ENCODE data around the gene SELENOO. TPM values are rescaled to one million over a fixed set of nuclear protein-coding genes. Genes with fewer than 3 reads are reported as not detected.

Gene SELENOO
- total and polyA plus RNA-seq, 5 donors = 14.6 to 17.1 (median 15.6) TPM

DNA sequence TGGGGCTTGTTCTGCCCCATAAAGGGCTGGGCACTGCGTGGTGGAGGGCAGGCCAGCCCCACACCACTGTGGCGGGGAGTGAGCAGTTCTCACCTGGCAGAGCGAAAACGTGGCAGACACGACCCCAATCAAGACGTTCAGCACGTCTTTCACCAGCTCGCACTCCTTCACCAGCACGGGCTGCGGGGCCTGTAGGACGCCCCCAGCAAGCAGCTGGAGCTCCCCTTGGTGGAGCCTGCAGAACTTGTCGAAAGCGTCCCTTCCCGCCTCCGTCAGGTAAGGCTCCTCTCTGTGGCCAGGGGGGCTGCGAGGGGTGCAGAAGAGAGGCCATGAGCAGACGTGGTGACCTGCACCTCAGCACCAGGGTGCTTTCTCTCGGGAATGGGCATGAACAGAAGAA lies 32.4 kb downstream of the SELENOO start:
- intact Hi-C loops (cut with DNase I) = loop anchor here in 1 of 4 donors (10.0 kb wide), 1 partner anchor 272 kb away; the partner anchor contains the start of genes LMF2 and NCAPH2
- H3K4me3 ChIP-seq (ENCODE audit: low read length) = no peak overlapping the region
- 89% methylated on average over 18 of the region's 18 CpGs for WGBS

GRCh38 chr22:50236731-50237409 lies 36.1 kb downstream of the SELENOO start:
- ATAC-seq (no peak), DNase-seq (peak in 1 of 3 donors; percentile 18)
- H3K9me3 ChIP-seq (ENCODE audit: control insufficient read depth, low read length) = no peaks in the 10 kb centered on the region
- intact Hi-C loops (cut with DNase I) = loop anchor here in 1 of 4 donors (10.0 kb wide), 1 partner anchor 268 kb away; the partner anchor contains the start of genes LMF2 and NCAPH2
- no peaks in the 10 kb centered on the region for H3K4me1 ChIP-seq (ENCODE audit: control insufficient read depth, insufficient read depth, low read length)
- H3K27ac ChIP-seq (ENCODE audit: low read length) = no peak overlapping the region
- 67% methylated on average over 11 of the region's 11 CpGs for WGBS
- H3K4me3 ChIP-seq (ENCODE audit: low read length) = no peak overlapping the region
- H3K27me3 ChIP-seq (ENCODE audit: control insufficient read depth, insufficient read depth) = no peaks in the 10 kb centered on the region

More for the DNA sequence above, 32.4 kb downstream of the SELENOO start:
- no peak for ATAC-seq
- DNase-seq = peak in 1 of 3 donors; percentile 22
- Histone ChIP-seq H3K27me3 (ENCODE audit: control insufficient read depth, insufficient read depth) (no peaks in the 10 kb centered on the region), H3K27ac (ENCODE audit: low read length) (no peak overlapping the region), H3K4me1 (ENCODE audit: control insufficient read depth, insufficient read depth, low read length) (no peaks in the 10 kb centered on the region), H3K9me3 (ENCODE audit: control insufficient read depth, low read length) (no peaks in the 10 kb centered on the region)

GRCh38 chr22:50238755-50239154 lies 37.9 kb downstream of the SELENOO start:
- ATAC-seq (no peak), DNase-seq (no peak)
- WGBS = 85% methylated on average over 9 of the region's 9 CpGs
- no peak overlapping the region for H3K4me3 ChIP-seq (ENCODE audit: low read length)
- H3K27me3 ChIP-seq (ENCODE audit: control insufficient read depth, insufficient read depth) = no peaks in the 10 kb centered on the region
- H3K4me1 ChIP-seq (ENCODE audit: control insufficient read depth, insufficient read depth, low read length) = no peaks in the 10 kb centered on the region
- no peaks in the 10 kb centered on the region for H3K9me3 ChIP-seq (ENCODE audit: control insufficient read depth, low read length)
- intact Hi-C loops (cut with DNase I) = loop anchor here in 1 of 4 donors (10.0 kb wide), 1 partner anchor 266 kb away; the partner anchor contains the start of genes LMF2 and NCAPH2
- H3K27ac ChIP-seq (ENCODE audit: low read length) = no peak overlapping the region

DNA sequence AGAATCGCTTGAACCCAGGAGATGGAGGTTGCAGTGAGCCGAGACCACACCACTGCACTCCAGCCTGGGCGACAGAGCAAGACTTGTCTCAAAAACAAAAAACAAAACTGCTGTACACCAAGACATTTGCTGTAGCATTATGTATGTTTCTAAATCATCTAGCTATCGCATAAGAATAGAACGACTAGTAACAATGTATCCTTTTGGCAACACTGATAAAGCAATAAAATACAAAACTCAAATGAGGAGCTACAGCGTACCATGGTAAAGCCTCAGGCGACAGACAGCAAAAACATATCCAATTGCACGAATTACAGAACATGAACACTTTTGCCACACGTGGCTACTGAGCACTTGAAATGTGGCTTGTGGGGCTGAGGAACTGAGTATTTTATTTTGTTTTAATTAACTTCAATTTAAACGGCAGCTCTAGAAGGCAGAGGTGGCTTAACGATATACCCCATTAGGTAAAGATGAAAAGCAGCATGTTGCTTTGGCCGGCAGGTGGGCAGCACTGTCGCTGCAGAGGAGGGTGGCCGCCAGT lies 41.7 kb downstream of the SELENOO start:
- intact Hi-C loops (cut with DNase I) = loop anchor here in 1 of 4 donors (10.0 kb wide), 1 partner anchor 262 kb away; the partner anchor contains the start of genes LMF2 and NCAPH2
- no peaks in the 10 kb centered on the region for H3K27me3 ChIP-seq (ENCODE audit: control insufficient read depth, insufficient read depth)
- H3K9me3 ChIP-seq (ENCODE audit: control insufficient read depth, low read length) = no peaks in the 10 kb centered on the region
- no peak overlapping the region for H3K27ac ChIP-seq (ENCODE audit: low read length)
- H3K4me1 ChIP-seq (ENCODE audit: control insufficient read depth, insufficient read depth, low read length) = no peaks in the 10 kb centered on the region
- no peak for DNase-seq
- ATAC-seq = no peak
- peak overlapping the region; percentile 5 for H3K4me3 ChIP-seq (ENCODE audit: low read length)
- WGBS = 59% methylated on average over 14 of the region's 14 CpGs

- Histone ChIP-seq H3K4me1 (ENCODE audit: control insufficient read depth, insufficient read depth, low read length) (no peaks in the 10 kb centered on the region), H3K9me3 (ENCODE audit: control insufficient read depth, low read length) (no peaks in the 10 kb centered on the region), H3K27me3 (ENCODE audit: control insufficient read depth, insufficient read depth) (no peaks in the 10 kb centered on the region), H3K4me3 (ENCODE audit: low read length) (peak overlapping the region; percentile 87), H3K27ac (ENCODE audit: low read length) (peak overlapping the region; percentile 24)
- no peak for DNase-seq
- ATAC-seq = no peak
- intact Hi-C loops (cut with DNase I) = loop anchor here in 1 of 4 donors (10.0 kb wide), 1 partner anchor 261 kb away; the partner anchor contains the start of genes LMF2 and NCAPH2
- WGBS = 21% methylated on average over 27 of the region's 27 CpGs
These were observed 43.0 kb downstream of the SELENOO start for GRCh38 chr22:50243685-50244419.

DNA sequence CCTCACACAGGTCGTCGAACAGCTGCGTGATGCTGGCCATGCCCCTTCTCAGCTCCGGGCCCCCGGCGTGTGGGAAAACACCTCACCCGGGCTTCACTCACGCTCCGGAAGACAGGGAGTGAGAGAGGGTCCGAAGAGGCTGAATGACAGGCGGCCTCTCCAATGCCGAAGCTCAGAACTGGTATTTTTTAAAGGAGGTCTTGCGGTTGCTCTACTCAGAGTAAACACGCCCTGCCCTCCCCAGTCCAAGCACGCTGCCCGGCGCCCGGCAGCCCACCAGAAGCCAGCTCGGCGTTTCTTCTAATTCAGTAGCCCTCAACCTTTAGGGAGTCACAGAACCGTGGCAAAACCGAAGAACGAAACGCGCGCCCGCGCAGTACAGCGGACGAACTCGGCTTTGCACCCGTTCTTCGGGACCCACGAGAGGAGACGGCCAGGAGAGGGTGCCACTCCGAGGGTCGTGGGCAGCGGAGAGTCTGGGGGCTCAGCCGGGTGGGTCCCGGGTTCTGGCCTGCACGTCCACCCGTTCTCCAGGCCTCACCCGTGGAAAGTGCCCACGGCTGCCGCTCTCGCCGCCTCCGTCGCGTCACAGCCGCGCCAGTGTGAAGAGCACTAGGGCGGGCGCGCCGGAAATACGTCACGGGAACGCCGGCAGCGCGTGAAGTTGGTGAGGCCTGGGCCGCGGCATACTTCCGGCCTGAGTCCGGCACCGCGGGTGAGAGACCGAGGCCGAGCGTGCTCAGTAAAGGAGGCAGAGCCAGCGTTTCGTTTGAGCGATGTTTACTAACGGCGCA lies 43.8 kb downstream of the SELENOO start, which contains the start of gene TUBGCP6:
TSS of gene TUBGCP6 (minus strand) at position 604 of the 794 bp plus-strand sequence. CDS start at position 40, 564 bp downstream.
- under 1% methylated on average over 76 of the region's 76 CpGs for WGBS
- Histone ChIP-seq H3K9me3 (ENCODE audit: control insufficient read depth, low read length) (no peaks in the 10 kb centered on the region), H3K27ac (ENCODE audit: low read length) (peak within 1 kb of the TSS; percentile 86), H3K4me3 (ENCODE audit: low read length) (peak within 1 kb of the TSS; percentile 87), H3K27me3 (ENCODE audit: control insufficient read depth, insufficient read depth) (no peaks in the 10 kb centered on the region), H3K4me1 (ENCODE audit: control insufficient read depth, insufficient read depth, low read length) (no peaks in the 10 kb centered on the region)
- DNase-seq (peak; percentile 96 to 99 (median 98)), ATAC-seq (peak; percentile 92 to 93)
- intact Hi-C loops (cut with DNase I) = loop anchor here in 2 of 4 donors (5.0 to 10.0 kb wide), 2 partner anchors 98 to 260 kb away; partner anchors contain the start of genes LMF2 (in 1 of the 2), NCAPH2 (in 1 of the 2) and PPP6R2 (in 1 of the 2)

DNA sequence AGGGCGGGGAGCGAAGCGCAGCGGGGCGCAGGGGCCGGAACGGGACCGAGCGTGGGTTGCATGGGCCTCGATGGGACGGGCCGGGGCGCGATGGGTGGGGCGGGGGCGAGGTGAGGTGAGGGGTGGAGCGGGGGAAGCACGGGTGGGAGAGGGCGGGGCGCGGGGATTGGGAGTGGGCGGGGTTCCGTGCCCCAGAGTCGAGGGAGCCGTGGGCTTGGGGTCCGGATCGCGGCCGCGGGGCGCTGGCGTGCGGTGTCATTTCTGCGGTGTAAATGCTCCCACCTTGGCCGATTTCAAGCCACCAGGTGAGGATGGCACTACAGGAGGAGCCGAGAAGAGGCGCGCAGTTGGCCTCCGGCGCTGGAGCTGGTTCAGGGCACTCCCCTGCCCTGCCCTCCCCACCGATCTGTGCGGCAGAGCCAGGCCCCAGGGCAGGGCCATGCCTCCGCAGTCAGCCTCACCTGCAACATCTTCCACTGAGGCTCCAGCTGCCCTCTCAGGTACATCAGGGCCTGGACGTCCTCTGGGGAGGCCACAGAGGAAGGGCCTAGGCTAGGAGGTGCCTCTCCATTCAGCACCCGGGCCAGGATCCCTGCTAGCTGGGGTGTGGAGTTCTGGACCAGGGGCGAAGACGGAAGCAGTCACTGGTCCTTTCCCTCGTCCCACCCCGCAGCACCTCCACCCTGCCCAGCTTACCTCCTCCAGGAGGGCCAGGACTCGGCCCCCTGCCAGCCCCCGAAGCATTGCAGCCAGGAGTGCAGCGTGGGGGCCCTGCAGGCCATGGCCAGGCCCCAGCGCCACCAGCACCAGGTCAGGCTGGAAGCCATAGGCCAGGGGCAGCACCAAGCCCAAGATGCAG lies 44.6 kb downstream of the SELENOO start:
- peak overlapping the region; percentile 86 for H3K27ac ChIP-seq (ENCODE audit: low read length)
- intact Hi-C loops (cut with DNase I) = loop anchor here in 2 of 4 donors (5.0 to 10.0 kb wide), 2 partner anchors 97 to 259 kb away; partner anchors contain the start of genes LMF2 (in 1 of the 2), NCAPH2 (in 1 of the 2) and PPP6R2 (in 1 of the 2)
- no peaks in the 10 kb centered on the region for H3K9me3 ChIP-seq (ENCODE audit: control insufficient read depth, low read length)
- 13% methylated on average over 53 of the region's 53 CpGs for WGBS
- no peaks in the 10 kb centered on the region for H3K27me3 ChIP-seq (ENCODE audit: control insufficient read depth, insufficient read depth)
- peak overlapping the region; percentile 87 for H3K4me3 ChIP-seq (ENCODE audit: low read length)
- ATAC-seq (peak; percentile 47 to 63), DNase-seq (no peak)
- peaks cover 5% of the 10 kb centered on the region for H3K4me1 ChIP-seq (ENCODE audit: control insufficient read depth, insufficient read depth, low read length)

- DNase-seq (no peak), ATAC-seq (no peak)
- 87% methylated on average over 20 of the region's 20 CpGs for WGBS
- no peaks in the 10 kb centered on the region for H3K9me3 ChIP-seq (ENCODE audit: control insufficient read depth, low read length)
- intact Hi-C loops (cut with DNase I) = loop anchor here in 2 of 4 donors (5.0 to 10.0 kb wide), 2 partner anchors 96 to 258 kb away; partner anchors contain the start of genes LMF2 (in 1 of the 2), NCAPH2 (in 1 of the 2) and PPP6R2 (in 1 of the 2)
- H3K27ac ChIP-seq (ENCODE audit: low read length) = no peak overlapping the region
- H3K4me1 ChIP-seq (ENCODE audit: control insufficient read depth, insufficient read depth, low read length) = peaks cover 5% of the 10 kb centered on the region
- H3K4me3 ChIP-seq (ENCODE audit: low read length) = no peak overlapping the region
- no peaks in the 10 kb centered on the region for H3K27me3 ChIP-seq (ENCODE audit: control insufficient read depth, insufficient read depth)
These were observed 45.7 kb downstream of the SELENOO start for GRCh38 chr22:50246242-50247175.
